ENCODE data around the gene HTR7.
A peak's percentile ranks its signal among the peaks of the same experiment; 100 is the strongest.

HTR7 gene

DNA sequence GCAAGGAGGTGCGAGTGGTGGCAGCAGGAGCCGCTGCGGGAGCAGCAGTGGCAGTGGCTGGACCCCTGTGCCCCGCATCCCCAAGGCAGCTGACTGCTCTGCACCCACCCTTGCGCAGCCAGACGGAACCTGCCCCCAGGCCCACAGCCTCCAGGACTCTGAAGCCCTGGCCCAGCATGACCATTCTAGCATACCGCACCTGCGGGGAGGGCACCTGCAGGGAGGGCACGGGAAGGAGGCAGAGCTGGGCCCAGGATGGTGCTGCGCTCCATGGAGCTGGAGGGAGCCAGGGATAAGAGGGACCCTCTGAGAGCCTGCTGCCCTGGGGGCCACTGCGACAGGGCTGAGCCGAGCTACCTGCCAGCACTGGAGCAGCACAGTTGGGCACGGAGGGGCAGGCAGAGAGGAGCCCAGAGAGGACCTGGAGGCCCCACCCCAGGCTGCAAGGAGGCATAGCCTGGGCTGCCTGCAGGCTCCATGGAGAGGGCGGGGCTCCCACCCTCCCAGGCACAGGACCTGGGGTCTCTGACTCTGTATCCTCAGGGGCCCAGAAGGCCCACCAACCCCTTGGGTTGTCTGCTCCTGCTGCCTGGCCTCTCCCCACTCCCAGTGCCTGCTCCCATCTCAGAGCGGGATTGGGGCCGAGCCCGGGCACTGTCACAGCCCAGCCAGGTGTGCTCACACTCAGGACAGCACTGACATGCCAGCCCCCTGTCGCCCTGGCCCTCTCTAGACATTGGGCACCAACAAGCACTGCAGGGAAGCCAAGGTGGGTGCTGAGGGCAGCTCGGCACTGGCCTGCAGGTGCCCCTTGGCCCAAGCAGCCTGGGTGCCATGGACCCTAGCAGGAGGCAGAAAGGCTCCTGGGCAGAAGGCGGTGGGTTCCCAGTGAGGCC is 87.6 kb downstream of the HTR7 start:
- TF ChIP-seq Cebpa-rat (IDR thresholded peaks at IDR 0.05) = no peak
- Histone ChIP-seq H4K20me1 (peaks cover 0 to 23% (median 0%) of the 10 kb centered on the region in 11 experiments; a peak in 3 of 22 replicates), H3K9me3 (replicated peaks in 1 of 11) (peaks cover 26 to 37% (median 30%) of the 10 kb centered on the region in 11 experiments), H3K4me1 (peaks cover 2 to 21% (median 5%) of the 10 kb centered on the region in 10 experiments), H3K27ac (no peak overlapping the region), H3K36me3 (peaks cover 0 to 19% (median 0%) of the 10 kb centered on the region in 11 experiments; a peak in 8 of 22 replicates), H3K9ac (no peak overlapping the region), H3K4me3 (0 out of 20 replicates have a peak overlapping the region, but pooled peaks of 1 of the 10 experiments have one; percentile 8), H3K27me3 (no peaks in the 10 kb centered on the region), H3K4me2 (no peak overlapping the region)

DNA sequence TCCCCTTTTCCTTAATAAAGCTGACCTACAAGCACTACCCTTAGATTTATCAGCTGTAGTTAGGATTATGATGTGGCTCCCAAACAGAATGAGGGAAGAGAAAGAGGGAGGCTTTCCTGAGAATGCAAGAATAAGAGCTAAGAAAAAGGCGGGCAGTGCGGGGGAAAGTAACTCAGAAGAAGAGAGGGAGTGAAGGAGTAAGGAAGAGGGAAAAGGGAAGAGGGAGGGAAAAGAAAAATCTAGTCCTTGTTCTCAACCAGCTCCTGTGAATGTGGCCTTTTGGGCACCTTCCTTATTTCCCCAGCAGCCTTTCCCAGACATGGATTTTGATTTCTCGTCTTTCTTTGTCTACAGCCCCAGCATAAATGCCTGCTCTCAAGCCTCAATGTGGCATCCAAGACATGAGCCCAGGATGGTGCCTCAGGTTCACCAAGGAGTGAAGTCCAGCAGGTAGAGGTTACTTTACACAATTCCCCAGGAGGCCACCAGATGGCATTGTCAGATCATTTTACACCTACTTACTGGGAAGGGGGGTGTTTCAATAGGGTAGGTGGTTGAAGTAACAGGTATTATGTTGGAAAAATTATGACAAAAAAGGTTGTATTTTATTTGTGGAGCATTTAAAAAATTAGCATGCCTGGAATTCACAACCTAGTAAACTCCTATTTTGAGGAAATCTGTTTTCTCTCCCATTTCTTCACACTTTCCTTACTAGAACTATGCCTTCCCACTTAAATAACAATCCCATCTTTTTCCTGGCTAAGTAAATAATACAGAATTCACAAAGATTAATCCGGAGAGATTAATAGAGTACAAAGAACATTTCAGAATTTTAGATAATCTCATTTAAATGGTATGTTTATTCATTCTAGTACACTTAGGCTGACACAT is 106.5 kb downstream of the HTR7 start:
- Histone ChIP-seq H3K27ac (no peak overlapping the region), H3K27me3 (no peaks in the 10 kb centered on the region), H3K36me3 (peaks cover 0 to 24% (median 0%) of the 10 kb centered on the region in 11 experiments; a peak in 3 of 22 replicates), H3K9ac (no peak overlapping the region; a peak in 1 of 22 replicates), H3K9me3 (replicated peaks in 1 of 11) (no peaks in the 10 kb centered on the region), H4K20me1 (peaks cover 0 to 12% (median 0%) of the 10 kb centered on the region in 11 experiments; a peak in 4 of 22 replicates), H3K4me3 (no peak overlapping the region), H3K4me1 (peaks cover 21 to 49% (median 38%) of the 10 kb centered on the region in 10 experiments), H3K4me2 (peak overlapping the region in 6 of 11 experiments; percentile 1 to 40 (median 16); a peak in 6 of 22 replicates)
- TF ChIP-seq Cebpa-rat (IDR thresholded peaks at IDR 0.05) = no peak

GRCh38 chr10:90746829-90747228 is 111.0 kb downstream of the HTR7 start:
- no peak for TF ChIP-seq Cebpa-rat (IDR thresholded peaks at IDR 0.05)
- H3K4me2 ChIP-seq = peak overlapping the region in 4 of 11 experiments; percentile 6 to 84 (median 33); a peak in 5 of 22 replicates
- H4K20me1 ChIP-seq = peaks cover 0 to 7% (median 0%) of the 10 kb centered on the region in 11 experiments; a peak in 4 of 22 replicates
- H3K9ac ChIP-seq = no peak overlapping the region
- H3K27me3 ChIP-seq = no peaks in the 10 kb centered on the region
- H3K4me1 ChIP-seq = peaks cover 21 to 81% (median 45%) of the 10 kb centered on the region in 10 experiments
- peaks cover 0 to 5% (median 0%) of the 10 kb centered on the region in 11 experiments; a peak in 2 of 22 replicates for H3K9me3 ChIP-seq (replicated peaks in 1 of 11)
- H3K4me3 ChIP-seq = no peak overlapping the region
- no peak overlapping the region; a peak in 1 of 22 replicates for H3K27ac ChIP-seq
- H3K36me3 ChIP-seq = peaks cover 0 to 37% (median 0%) of the 10 kb centered on the region in 11 experiments; a peak in 3 of 22 replicates

DNA sequence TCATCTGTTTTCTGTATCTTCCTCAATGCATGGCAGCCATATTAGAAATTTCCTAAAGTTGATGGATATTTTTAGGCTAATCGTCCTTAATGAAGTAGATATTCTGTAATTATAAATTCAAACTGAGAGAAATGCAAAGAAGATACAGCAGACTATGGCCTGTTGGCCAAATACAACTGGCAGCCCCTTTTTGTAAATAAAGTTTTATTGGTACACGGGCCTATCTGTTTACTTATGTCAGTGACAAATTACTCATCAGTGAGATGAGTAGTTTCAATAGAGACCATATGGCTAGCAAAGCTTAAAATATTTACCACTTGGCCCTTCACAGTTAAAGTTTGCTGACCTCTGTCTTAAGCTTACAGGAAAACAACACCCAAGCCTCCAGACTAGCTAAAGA is 112.3 kb downstream of the HTR7 start:
- Histone ChIP-seq H3K9me3 (replicated peaks in 1 of 11) (peaks cover 0 to 5% (median 0%) of the 10 kb centered on the region in 11 experiments; a peak in 2 of 22 replicates), H3K27ac (0 out of 22 replicates have a peak overlapping the region, but pooled peaks of 1 of the 11 experiments have one; percentile 11), H4K20me1 (no peaks in the 10 kb centered on the region; a peak in 1 of 22 replicates), H3K27me3 (no peaks in the 10 kb centered on the region), H3K4me3 (no peak overlapping the region), H3K9ac (no peak overlapping the region), H3K36me3 (peaks cover 0 to 37% (median 0%) of the 10 kb centered on the region in 11 experiments; a peak in 3 of 22 replicates), H3K4me1 (peaks cover 21 to 85% (median 38%) of the 10 kb centered on the region in 10 experiments), H3K4me2 (peak overlapping the region in 2 of 11 experiments; percentile 13 to 53; a peak in 5 of 22 replicates)
- TF ChIP-seq Cebpa-rat (IDR thresholded peaks at IDR 0.05) = no peak

DNA sequence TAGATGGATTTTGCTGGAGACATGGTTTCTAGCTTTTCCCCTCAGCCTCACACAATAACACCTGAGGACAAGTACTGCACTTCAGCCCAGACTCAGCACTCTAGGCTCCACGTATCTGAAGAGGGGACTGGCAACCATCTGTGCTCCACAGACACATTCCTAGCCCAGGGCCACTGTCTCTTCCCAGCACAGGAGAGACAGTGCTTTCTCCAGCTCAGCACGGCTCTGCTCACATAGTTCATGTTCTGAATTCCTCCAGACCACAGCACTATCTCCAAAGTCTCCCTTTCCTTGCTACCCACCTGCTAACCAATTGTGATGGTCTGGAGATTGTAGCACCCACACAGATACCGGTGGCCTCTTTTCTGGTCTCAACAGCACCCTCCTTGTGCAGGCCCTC is 114.5 kb downstream of the HTR7 start:
- no peak for TF ChIP-seq Cebpa-rat (IDR thresholded peaks at IDR 0.05)
- peaks cover 5 to 80% (median 19%) of the 10 kb centered on the region in 10 experiments; a peak in 19 of 20 replicates for H3K4me1 ChIP-seq
- no peaks in the 10 kb centered on the region; a peak in 1 of 22 replicates for H4K20me1 ChIP-seq
- H3K27ac ChIP-seq = peak overlapping the region in 5 of 11 experiments; percentile 13 to 86 (median 78); a peak in 9 of 22 replicates
- H3K9me3 ChIP-seq (replicated peaks in 1 of 11) = peaks cover 0 to 5% (median 0%) of the 10 kb centered on the region in 11 experiments; a peak in 2 of 22 replicates
- no peaks in the 10 kb centered on the region for H3K27me3 ChIP-seq
- peak overlapping the region in 4 of 11 experiments; percentile 47 to 73 (median 62); a peak in 5 of 22 replicates for H3K9ac ChIP-seq
- H3K4me3 ChIP-seq = no peak overlapping the region
- peaks cover 0 to 37% (median 0%) of the 10 kb centered on the region in 11 experiments; a peak in 3 of 22 replicates for H3K36me3 ChIP-seq
- peak overlapping the region in 4 of 11 experiments; percentile 47 to 86 (median 78); a peak in 8 of 22 replicates for H3K4me2 ChIP-seq

- no peak overlapping the region for H3K4me3 ChIP-seq
- peaks cover 0 to 31% (median 0%) of the 10 kb centered on the region in 11 experiments; a peak in 4 of 22 replicates for H3K36me3 ChIP-seq
- peak overlapping the region in 4 of 11 experiments; percentile 47 to 86 (median 78); a peak in 8 of 22 replicates for H3K4me2 ChIP-seq
- H4K20me1 ChIP-seq = no peaks in the 10 kb centered on the region; a peak in 1 of 22 replicates
- H3K4me1 ChIP-seq = peaks cover 0 to 77% (median 8%) of the 10 kb centered on the region in 10 experiments; a peak in 12 of 20 replicates
- peak overlapping the region in 4 of 11 experiments; percentile 47 to 73 (median 62); a peak in 8 of 22 replicates for H3K9ac ChIP-seq
- H3K27me3 ChIP-seq = no peaks in the 10 kb centered on the region
- TF ChIP-seq Cebpa-rat (IDR thresholded peaks at IDR 0.05) = no peak
- peaks cover 0 to 5% (median 0%) of the 10 kb centered on the region in 11 experiments; a peak in 2 of 22 replicates for H3K9me3 ChIP-seq (replicated peaks in 1 of 11)
- peak overlapping the region in 5 of 11 experiments; percentile 46 to 86 (median 78); a peak in 10 of 22 replicates for H3K27ac ChIP-seq
Observed at GRCh38 chr10:90741926-90742565, 115.8 kb downstream of the HTR7 start.

- TF ChIP-seq Cebpa-rat (IDR thresholded peaks at IDR 0.05) = no peak
- Histone ChIP-seq H3K4me3 (no peak overlapping the region), H3K27ac (peak overlapping the region in 2 of 11 experiments; percentile 36 to 40; a peak in 3 of 22 replicates), H4K20me1 (no peaks in the 10 kb centered on the region; a peak in 1 of 22 replicates), H3K4me1 (peaks cover 0 to 64% (median 0%) of the 10 kb centered on the region in 10 experiments; a peak in 8 of 20 replicates), H3K4me2 (peak overlapping the region in 3 of 11 experiments; percentile 21 to 86 (median 51); a peak in 5 of 22 replicates), H3K36me3 (peaks cover 0 to 29% (median 0%) of the 10 kb centered on the region in 11 experiments; a peak in 4 of 22 replicates), H3K27me3 (no peaks in the 10 kb centered on the region), H3K9me3 (replicated peaks in 1 of 11) (peaks cover 0 to 3% (median 0%) of the 10 kb centered on the region in 11 experiments; a peak in 2 of 22 replicates), H3K9ac (no peak overlapping the region)
Observed at GRCh38 chr10:90740265-90740664, 117.6 kb downstream of the HTR7 start.
